ENCODE data around the gene ICOSLG.
"Not testable (repeated sequence)": the region's sequence is repeated elsewhere in the genome, so short reads cannot be mapped to it uniquely, and the experiment has no call there.

ICOSLG gene

GRCh38 chr21:44240842-44241241, at the start of gene ICOSLG:
TSS of gene ICOSLG (minus strand) at chr21:44240943. CDS start at chr21:44240817, 126 bp downstream.
- not testable (repeated sequence) for DNase-seq (ENCODE audit: low read depth)

DNA sequence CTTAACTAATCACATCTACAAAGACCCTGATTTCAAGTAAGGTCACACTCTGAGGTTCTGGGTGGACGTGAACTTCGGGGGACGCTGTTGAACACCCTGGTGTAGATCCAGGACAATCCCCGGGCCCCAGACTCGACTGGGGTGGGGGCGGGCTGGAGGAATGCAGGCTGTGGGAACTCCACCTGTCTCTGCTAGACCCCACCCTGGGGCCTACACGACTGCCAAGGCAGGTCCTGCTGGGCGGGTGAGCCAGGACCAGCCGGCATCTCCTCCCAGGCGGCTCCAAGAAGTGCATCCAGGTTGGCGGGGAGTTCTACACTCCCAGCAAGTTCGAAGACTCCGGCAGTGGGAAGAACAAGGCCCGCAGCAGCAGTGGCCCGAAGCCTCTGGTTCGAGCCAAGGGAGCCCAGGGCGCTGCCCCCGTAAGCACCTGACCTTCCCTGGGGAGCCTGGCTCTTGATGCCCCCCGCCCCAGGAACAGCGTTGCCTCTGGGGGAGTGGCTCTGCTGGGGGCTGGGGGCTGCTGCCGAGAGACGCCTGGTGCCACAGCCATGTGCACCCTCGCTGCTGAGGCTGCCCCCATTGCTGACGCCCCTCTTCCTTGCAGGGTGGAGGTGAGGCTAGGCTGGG, 48.8 kb upstream of the ICOSLG start:
- no peak for DNase-seq (ENCODE audit: low read depth)

DNA sequence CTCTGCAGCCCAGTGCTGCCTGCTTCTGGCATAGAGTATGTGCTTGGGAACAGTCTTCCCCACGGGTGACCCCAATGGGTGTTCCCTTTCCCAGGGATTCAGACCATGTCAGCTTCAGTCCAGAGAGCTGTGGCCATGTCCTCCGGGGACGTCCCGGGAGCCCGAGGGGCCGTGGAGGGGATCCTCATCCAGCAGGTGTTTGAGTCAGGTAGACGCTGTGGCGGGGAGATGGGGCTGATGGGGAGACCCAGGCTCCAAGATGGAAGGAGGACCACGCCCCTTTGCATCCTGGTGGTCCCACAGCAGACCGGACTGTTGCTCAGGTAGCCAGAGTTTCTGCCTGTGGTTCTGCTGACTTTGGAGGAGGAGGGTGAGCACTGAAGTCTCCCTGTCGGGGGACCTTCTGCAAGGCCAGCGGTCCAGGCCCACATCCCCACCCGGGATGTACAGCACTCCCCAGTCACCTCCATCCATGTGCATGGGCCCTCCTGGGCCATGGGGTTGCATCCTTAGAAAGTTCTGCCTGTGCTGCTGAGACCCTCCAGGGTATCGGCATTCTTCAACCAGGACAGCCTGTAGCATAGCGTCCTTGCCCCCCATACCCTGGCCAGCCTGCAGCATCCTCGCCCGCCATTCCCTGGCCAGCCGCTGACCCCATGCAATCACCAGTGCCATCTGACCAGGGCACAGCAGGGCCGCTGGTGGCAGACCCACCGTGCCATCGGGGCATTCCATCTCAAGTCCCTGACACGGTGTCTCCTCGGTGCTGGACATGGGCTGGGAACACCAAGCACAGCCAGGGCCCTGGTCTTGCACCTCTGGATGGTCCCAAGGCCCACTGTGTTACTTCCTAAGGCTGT, 47.7 kb upstream of the ICOSLG start:
- no peak for DNase-seq (ENCODE audit: low read depth)

- no peak for DNase-seq (ENCODE audit: low read depth)
Measured at GRCh38 chr21:44286716-44287632, 46.2 kb upstream of the ICOSLG start.

DNA sequence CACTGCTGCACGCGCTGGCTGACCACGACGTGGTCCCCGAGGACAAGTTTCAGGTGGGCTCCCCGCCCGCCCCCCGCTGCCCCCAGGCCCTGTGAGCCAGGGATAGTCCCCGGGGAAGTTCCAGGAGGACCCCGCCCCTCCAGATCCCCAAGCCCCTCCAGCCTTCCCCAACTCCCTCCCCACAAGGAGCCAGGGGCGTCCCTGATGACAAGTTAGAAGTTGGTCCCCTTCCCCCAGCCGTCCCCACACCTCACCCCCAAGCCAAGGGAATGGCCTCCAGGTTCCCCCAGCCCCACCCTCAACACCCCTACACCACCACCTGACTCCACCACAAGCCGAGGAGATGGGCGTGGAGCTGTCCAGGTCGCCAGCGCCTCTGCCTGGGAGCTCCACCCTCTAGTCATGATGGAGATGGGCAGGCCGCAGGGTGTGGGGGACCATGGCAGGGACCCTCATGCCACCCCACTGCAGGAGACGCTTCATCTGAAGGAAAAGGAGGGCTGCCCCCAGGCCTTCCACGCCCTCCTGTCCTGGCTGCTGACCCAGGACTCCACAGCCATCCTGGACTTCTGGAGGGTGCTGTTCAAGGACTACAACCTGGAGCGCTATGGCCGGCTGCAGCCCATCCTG, 45.5 kb upstream of the ICOSLG start:
- DNase-seq (ENCODE audit: low read depth) = no peak

GRCh38 chr21:44285138-44285992, 44.6 kb upstream of the ICOSLG start, which contains the start of gene AIRE:
TSS of gene AIRE (plus strand) at chr21:44285876. CDS start at chr21:44286007, 131 bp downstream.
- DNase-seq (ENCODE audit: low read depth) = no peak

- no peak for DNase-seq (ENCODE audit: low read depth)
Measured at GRCh38 chr21:44283948-44284347, 43.2 kb upstream of the ICOSLG start.

DNA sequence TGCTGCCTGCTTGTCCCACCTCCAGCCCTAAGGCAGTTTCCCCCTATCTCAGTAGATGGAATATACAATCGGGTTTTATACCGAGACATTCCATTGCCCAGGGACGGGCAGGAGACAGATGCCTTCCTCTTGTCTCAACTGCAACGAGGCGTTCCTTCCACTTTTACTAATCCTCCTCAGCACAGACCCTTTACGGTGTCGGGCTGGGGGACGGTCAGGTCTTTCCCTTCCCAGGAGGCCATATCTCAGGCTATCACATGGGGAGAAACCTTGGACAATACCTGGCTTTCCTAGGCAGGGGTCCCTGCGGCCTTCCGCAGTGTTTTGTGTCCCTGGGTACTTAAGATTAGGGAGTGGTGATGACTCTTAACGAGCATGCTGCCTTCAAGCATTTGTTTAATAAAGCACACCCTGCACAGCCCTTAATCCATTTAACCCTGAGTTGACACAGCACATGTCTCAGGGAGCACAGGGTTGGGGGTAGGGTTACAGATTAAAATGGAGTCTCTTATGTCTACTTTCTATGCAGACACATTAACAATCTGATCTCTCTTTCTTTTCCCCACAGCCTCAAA, 42.6 kb upstream of the ICOSLG start:
- not testable (repeated sequence) for DNase-seq (ENCODE audit: low read depth)

DNA sequence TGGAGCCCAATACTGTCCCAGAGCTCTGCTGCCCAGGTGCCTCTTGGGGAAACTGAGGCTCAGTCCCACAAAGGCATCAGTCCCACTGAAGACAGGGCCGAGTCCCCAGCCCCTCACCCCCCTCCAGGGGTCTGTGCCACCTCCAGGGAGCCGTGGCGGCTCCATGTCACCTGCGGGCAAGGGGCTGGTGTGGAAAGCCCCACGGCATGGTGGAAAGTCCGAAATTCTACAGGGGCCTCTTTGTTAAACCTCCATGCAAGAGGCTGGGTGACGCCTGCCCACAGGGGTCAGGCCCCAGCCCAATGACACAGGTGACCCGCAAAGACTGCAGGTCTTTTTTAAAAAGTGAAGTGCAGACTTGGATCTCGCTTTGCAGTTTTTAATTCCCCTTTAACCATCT, 41.6 kb upstream of the ICOSLG start:
- no peak for DNase-seq (ENCODE audit: low read depth)

DNA sequence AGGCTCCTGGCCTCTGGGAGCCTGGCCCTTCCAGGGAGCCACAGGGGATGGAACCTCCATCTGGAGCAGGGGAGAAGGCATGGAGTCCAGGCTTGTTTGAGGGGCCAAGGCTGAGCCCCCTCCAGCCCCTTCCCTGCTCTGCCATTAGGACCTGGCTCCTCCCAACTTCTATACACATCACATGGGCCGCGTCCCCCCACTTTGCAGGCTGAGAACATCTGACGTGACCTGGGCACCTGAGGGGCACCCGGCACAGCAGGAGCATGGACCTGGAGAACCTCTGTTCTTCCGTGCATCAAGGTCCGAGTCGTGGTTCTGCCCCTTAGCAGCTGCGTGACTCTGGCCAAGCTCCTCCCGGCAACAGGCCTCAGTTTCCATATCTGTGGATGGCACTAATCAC, 41.1 kb upstream of the ICOSLG start:
- no peak for DNase-seq (ENCODE audit: low read depth)

- DNase-seq (ENCODE audit: low read depth) = no peak
Measured at GRCh38 chr21:44279354-44280260, 38.9 kb upstream of the ICOSLG start.

DNA sequence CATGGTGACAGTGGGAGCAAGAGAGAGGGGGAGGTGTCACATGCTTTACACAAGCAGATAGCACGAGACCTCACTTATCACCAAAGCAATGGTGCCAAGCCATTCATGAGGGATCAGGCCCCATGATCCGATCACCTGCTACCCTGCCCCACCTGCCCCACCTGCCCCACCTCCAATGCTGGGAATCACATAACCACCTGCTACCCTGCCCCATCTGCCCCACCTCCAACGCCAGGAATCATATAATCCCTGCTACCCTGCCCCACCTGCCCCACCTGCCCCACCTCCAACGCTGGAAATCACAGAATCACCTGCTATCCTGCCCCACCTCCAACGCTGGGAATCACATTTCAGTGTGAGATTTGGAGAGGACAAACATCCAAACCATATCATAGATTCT, 34.3 kb upstream of the ICOSLG start:
- no peak for DNase-seq (ENCODE audit: low read depth)

DNA sequence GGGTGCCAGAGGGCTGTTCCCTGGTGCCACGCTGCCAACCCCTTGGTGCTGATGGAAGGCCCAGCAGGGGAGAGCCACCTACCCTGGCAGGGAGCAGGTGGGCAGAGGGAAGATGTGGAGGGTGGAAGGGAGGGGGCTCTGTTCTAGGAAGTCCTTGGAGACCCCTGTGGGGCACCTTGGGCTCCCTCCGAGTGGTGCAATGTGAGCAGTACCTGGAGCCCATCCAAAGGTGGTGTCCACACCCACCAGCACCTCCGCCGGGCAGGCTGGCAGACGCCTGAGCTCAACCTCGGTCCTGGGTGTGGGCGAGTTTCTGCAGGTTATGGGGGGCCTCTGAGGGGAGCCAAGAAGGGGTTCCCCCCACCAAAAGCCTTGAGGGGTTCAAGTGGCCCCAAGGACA, 32.3 kb upstream of the ICOSLG start:
- DNase-seq (ENCODE audit: low read depth) = no peak

GRCh38 chr21:44272284-44272858, 31.6 kb upstream of the ICOSLG start:
- no peak for DNase-seq (ENCODE audit: low read depth)

DNA sequence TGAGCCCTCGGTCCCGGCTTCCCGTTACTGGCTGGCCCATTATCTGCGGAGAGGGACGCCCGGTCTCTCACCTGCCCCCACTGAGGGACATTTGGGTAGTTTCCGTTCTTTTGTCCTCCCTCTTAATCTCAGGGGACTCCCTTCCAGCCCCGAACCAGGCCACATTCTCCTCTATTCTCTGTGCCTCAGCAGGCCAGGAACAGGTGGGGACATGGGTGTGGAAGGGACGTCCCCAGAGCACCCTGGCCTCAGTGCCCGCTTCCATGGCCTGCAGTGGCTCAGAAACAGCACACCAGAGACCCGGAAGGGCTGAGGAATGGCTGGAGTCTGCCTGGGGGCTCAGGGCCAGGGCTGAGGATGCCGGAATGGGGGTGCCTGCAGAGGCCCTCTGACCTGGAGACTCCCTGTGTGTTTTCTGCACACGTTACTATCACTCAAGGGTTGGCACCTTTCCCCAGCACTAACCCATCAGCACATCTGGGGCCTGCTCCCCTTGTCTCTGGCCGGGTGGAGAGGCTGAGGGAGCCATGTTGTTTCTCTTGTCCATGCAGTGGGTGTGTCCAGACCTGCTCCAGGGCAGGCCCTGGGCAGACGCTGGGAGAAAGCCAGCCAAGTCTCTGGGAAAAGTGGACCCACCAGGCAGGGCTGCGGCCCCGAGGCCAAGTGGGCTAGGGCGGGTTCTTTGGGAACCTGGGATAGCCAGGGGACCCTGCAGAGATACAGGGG, 31.0 kb upstream of the ICOSLG start:
- no peak for DNase-seq (ENCODE audit: low read depth)

GRCh38 chr21:44269090-44269489, 28.3 kb upstream of the ICOSLG start:
- no peak for DNase-seq (ENCODE audit: low read depth)

DNA sequence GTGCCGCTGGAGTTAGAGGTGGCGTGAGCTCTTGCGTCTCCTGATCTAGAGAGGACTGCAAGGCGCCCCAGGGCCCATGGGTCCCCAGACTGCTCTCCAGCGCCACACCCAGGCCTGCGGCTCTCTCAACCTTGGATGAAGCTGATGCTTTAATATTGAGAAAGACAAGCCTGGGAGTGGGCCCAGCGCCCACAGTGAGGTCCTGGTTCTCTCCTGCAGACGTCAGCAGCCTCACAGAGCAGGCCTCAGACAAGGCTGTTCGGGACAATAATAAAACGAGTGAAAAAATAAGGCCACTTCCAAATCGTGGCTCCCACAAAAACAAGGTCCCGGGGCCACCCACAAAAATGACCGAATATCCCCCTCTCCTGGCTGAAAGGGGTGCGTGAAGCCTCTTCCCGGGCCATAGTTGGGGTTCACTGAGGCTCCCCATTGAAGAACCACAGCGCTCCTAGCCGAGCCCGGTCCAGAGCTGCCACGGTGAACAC, 27.0 kb upstream of the ICOSLG start:
- DNase-seq (ENCODE audit: low read depth) = no peak

DNA sequence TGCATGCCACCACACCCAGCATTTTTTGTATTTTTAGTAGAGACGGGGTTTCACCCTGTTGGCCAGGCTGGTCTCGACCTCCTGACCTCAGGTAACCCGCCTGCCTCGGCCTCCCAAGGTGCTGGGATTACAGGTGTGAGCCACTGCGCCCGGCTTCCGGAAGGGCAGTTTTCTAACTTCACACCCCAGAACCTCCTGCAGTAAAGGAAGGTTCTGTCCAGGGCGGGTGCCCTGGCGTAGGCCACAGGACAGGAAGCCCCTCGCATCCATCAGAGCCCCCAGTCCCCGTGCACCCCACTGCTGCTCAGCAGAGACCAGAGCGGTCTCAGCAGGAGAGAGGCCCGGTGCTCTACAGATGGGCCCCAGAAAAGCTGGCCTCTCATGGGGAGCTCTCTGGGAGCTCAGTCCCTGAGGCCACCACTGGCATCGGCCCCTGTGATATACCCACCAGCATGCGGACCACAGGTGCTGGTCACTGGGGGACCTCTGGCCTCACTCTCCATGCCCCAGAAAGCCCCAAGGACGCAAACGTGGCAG, 25.1 kb upstream of the ICOSLG start:
- no peak for DNase-seq (ENCODE audit: low read depth)
